Upper lobe of right lung (tissue), 1 donor: ENCODE measurements around the gene NDUFC2. TPM values are rescaled to one million over a fixed set of nuclear protein-coding genes. Genes with fewer than 3 reads are reported as not detected.

ENCODE experiments used
- ATAC-seq: fragments of 200-7000 bp; cut with Tn5 transposase; one replicate; pipeline ENCODE4 v1.9.1; 2020; ENCODE audit warnings: mild to moderate bottlenecking, moderate library complexity
- DNase-seq: peaks from one replicate; pipeline ENCODE4 v3.0.0-alpha.2; 2020
- H3K27ac ChIP-seq: fragments of 200-600 bp; one replicate; pipeline ENCODE4 v1.8.0; 2022
- H3K27me3 ChIP-seq: fragments of 200-600 bp; one replicate; pipeline ENCODE4 v1.8.0; 2022; ENCODE audit warnings: mild to moderate bottlenecking
- H3K36me3 ChIP-seq: fragments of 200-600 bp; one replicate; pipeline ENCODE4 v1.8.0; 2022
- H3K4me1 ChIP-seq: fragments of 200-600 bp; one replicate; pipeline ENCODE4 v1.8.0; 2022
- H3K4me3 ChIP-seq: fragments of 200-600 bp; one replicate; pipeline ENCODE4 v1.8.0; 2022; ENCODE audit warnings: mild to moderate bottlenecking
- H3K9me3 ChIP-seq: fragments of 200-600 bp; one replicate; pipeline ENCODE4 v1.8.0; 2022
- CTCF ChIP-seq: fragments of 200-600 bp; IDR thresholded peaks from one replicate; pipeline ENCODE4 v1.8.0; 2022; ENCODE audit warnings: antibody characterized with exemption
- intact Hi-C: fragments of 100-400 bp; cut with DNase I; formaldehyde crosslinking; loops from one replicate; pipeline ENCODE4 v1.11.0; 2022
- total RNA-seq: library from RNA; stranded (reverse); fragmentation: NEBNext Ultra II Directional; extraction: Animal tissue kit (Norgen Biotek cat#: 25700); gene quantifications from one replicate; pipeline ENCODE4 v1.2.1, GENCODE V29; 2021
- donor health status: DM: no; HTN: yes; CAD: no; lungs with severe emphysema.

NDUFC2 gene
- total RNA-seq, 1 donor from 2014 or later = 140 TPM

DNA sequence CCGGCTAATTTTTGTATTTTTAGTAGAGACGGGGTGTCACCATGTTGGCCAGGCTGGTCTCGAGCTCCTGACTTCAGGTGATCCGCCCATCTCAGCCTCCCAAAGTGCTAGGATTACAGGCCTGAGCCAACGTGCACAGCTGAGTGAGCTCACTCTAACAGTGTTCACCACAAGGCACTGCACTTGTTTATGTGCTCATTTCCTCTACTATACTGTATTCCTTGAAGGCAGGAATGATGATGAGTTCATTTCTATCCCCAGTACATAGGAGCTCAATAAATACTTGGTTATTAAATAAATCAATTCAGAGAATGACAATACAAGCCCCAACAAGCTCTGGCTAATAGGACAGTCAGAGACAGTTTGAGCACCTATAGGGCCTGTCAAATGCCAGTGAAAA is 30.7 kb upstream of the NDUFC2 start:
- Histone ChIP-seq H3K36me3 (peaks cover 57% of the 10 kb centered on the region), H3K27me3 (no peaks in the 10 kb centered on the region), H3K9me3 (no peaks in the 10 kb centered on the region), H3K4me3 (no peak overlapping the region), H3K4me1 (no peaks in the 10 kb centered on the region), H3K27ac (no peak overlapping the region)
- no peak for DNase-seq
- ATAC-seq = no peak
- intact Hi-C loops = no loop called here
- TF ChIP-seq CTCF = no peak

DNA sequence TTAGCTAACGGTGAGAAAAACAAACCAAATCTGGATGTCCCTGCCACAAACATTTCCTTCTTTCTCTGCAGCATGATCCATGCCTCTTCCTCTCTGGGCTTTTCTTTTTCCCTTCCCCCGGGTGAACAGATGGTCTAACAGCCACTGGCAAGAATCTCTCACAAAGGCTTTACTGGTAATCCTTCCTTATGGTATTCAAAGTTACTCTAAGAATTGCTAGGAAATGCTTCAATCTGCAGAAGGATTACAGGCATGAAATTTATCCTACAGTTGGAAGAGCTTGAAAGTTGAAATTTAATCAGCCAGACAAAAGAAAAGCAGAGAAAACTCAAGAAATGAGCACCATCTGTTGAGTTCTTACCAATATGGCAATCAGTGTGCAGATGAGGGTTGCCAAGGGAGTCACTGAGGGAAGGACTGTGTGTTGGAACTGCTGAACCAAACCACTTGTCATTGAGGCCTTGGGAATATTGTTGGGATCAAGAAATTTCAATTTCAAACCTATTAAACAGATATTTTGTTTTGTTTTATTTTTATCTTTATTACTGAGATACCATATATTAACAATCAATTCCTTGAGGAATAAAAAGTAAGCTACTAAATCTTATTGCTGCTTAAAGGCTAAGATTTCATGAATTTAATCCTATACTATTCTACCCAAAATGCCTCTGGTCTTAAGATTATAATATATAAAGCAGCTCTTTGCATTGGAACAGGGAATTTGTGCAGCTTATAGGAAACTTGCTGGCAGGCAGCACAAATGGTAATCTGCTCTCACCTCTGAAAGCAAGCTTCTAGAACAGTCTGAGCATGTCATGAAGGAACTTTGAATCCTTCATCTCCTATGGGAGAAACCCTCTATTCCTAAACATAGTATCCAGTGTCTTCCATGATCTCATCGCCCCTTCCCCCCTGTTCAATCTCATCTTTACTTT is 29.7 kb upstream of the NDUFC2 start:
- no peak overlapping the region for H3K27ac ChIP-seq
- H3K36me3 ChIP-seq = peaks cover 58% of the 10 kb centered on the region
- ATAC-seq (no peak), DNase-seq (no peak)
- no peaks in the 10 kb centered on the region for H3K9me3 ChIP-seq
- H3K4me1 ChIP-seq = no peaks in the 10 kb centered on the region
- TF ChIP-seq CTCF = no peak
- no peak overlapping the region for H3K4me3 ChIP-seq
- intact Hi-C loops = no loop called here
- no peaks in the 10 kb centered on the region for H3K27me3 ChIP-seq

GRCh38 chr11:78100676-78101472 is 21.2 kb upstream of the NDUFC2 start:
- H3K4me1 ChIP-seq = no peaks in the 10 kb centered on the region
- intact Hi-C loops = no loop called here
- H3K27ac ChIP-seq = no peak overlapping the region
- ATAC-seq = no peak
- H3K27me3 ChIP-seq = no peaks in the 10 kb centered on the region
- no peak for DNase-seq
- no peaks in the 10 kb centered on the region for H3K9me3 ChIP-seq
- no peak for TF ChIP-seq CTCF
- H3K4me3 ChIP-seq = no peak overlapping the region
- peaks cover 27% of the 10 kb centered on the region for H3K36me3 ChIP-seq

DNA sequence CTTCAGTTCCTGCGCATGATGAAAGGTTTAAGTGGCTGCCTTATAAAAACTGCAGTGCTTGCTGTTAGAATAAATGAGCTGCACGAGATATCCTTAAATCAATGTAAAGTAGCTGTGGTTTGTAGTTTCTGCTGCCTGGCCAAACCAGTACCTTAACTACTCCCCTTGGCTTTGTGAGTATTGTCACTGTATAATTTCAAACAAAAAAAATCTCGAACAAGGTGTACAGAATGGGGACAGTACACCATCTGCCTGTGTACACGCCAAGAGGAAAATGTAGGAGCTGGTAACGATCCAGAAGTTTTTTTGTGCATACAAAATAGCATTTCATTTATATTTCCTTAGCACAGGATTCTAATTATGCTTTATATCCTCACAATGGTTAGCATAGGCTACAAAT is 20.6 kb upstream of the NDUFC2 start:
- Histone ChIP-seq H3K27me3 (no peaks in the 10 kb centered on the region), H3K4me1 (no peaks in the 10 kb centered on the region), H3K9me3 (no peaks in the 10 kb centered on the region), H3K27ac (no peak overlapping the region), H3K4me3 (no peak overlapping the region), H3K36me3 (peaks cover 27% of the 10 kb centered on the region)
- ATAC-seq = no peak
- no peak for DNase-seq
- TF ChIP-seq CTCF = no peak
- intact Hi-C loops = no loop called here

DNA sequence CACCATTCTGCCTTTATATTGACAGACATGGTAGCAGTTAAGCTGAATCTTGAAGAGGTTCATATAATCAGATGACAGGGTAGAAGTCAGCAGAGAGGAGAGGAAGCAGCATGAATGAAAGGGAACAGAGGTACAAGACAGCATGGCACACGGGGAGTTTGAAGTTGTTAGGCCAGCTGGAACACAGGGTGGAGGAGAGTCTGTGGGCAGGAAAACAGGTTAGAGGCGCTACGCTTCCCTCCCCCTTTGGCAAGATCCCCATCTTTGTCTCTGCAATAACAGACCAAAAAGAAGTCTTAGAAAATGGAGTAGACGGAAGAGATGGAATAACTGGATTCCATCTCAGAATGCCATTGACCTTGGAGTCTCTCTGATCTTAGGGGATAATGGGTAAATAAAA is 20.0 kb upstream of the NDUFC2 start:
- H3K4me3 ChIP-seq = no peak overlapping the region
- intact Hi-C loops = no loop called here
- no peak for TF ChIP-seq CTCF
- peaks cover 28% of the 10 kb centered on the region for H3K36me3 ChIP-seq
- no peaks in the 10 kb centered on the region for H3K9me3 ChIP-seq
- no peaks in the 10 kb centered on the region for H3K4me1 ChIP-seq
- DNase-seq (no peak), ATAC-seq (no peak)
- no peaks in the 10 kb centered on the region for H3K27me3 ChIP-seq
- no peak overlapping the region for H3K27ac ChIP-seq
